GM12878 (cell line): ENCODE measurements around the gene SCNN1B. TPM values are rescaled to one million over a fixed set of nuclear protein-coding genes. Genes with fewer than 3 reads are reported as not detected.

ENCODE experiments used
- BHLHE40 ChIP-seq, 2 experiments: fragments of 450-650 bp in 1 of 2; IDR thresholded peaks; 2 replicates each; pipeline ENCODE4 v1.6.1; 2011 to 2017; ENCODE audit warnings: low read depth in 2 of 2, borderline replicate concordance in 1 of 2, improper control_type of control experiment in 1 of 2, low read length in 1 of 2, mild to moderate bottlenecking in 1 of 2
- ETV6 ChIP-seq, 2 experiments: fragments of 450-650 bp in 1 of 2; IDR thresholded peaks in 1 of 2; conservative IDR thresholded peaks in 1 of 2; 2 replicates each; pipeline ENCODE4 v1.6.1; 2014; ENCODE audit warnings: antibody characterized with exemption in 1 of 2, borderline replicate concordance in 1 of 2, low read depth in 1 of 2, mild to moderate bottlenecking in 1 of 2, moderate library complexity in 1 of 2
- GATAD2B ChIP-seq: fragments of 450-650 bp; conservative IDR thresholded peaks from 2 replicates; pipeline ENCODE4 v1.6.1; 2017; ENCODE audit warnings: low read depth, mild to moderate bottlenecking, moderate library complexity
- HDGF ChIP-seq: fragments of 450-650 bp; IDR thresholded peaks from 2 replicates; pipeline ENCODE4 v1.6.1; 2016; ENCODE audit warnings: antibody characterized with exemption
- NR2C1 ChIP-seq: fragments of 450-650 bp; IDR thresholded peaks from 2 replicates; pipeline ENCODE4 v1.6.1; 2017; ENCODE audit warnings: antibody characterized with exemption, mild to moderate bottlenecking, moderate library complexity
- NR2F1 ChIP-seq: fragments of 450-650 bp; conservative IDR thresholded peaks from 2 replicates; pipeline ENCODE4 v1.6.1; 2017; ENCODE audit warnings: mild to moderate bottlenecking
- RB1 ChIP-seq: fragments of 450-650 bp; formaldehyde crosslinking; IDR thresholded peaks from 2 replicates; pipeline ENCODE4 v1.6.1; 2017; ENCODE audit warnings: mild to moderate bottlenecking, borderline replicate concordance
- RUNX3 ChIP-seq: IDR thresholded peaks from 2 replicates; pipeline ENCODE4 v1.6.1; 2012; ENCODE audit warnings: low read length, inconsistent platforms
- SREBF2 ChIP-seq: IDR thresholded peaks from 2 replicates; pipeline ENCODE4 v1.6.1; 2012; ENCODE audit warnings: mild to moderate bottlenecking, low read length
- SRF ChIP-seq, 2 experiments: IDR thresholded peaks; 2 replicates each; pipeline ENCODE4 v1.6.1; 2011; ENCODE audit warnings: low read depth in 2 of 2, low read length in 2 of 2, mild to moderate bottlenecking in 1 of 2, moderate library complexity in 1 of 2
- SUZ12 ChIP-seq: fragments of 200-600 bp; sonication (generic); IDR thresholded peaks from one replicate; pipeline ENCODE4 v1.6.1; 2018; ENCODE audit warnings: antibody characterized with exemption, mild to moderate bottlenecking; ENCODE audit not compliant: unreplicated experiment
- YBX1 ChIP-seq: fragments of 450-650 bp; IDR thresholded peaks from 2 replicates; pipeline ENCODE4 v1.6.1; 2016; ENCODE audit warnings: antibody characterized with exemption
- polyA plus RNA-seq, 11 experiments: library from polyadenylated mRNA; depleted of rRNA in 4 of 11; unstranded in 6 of 11; stranded (reverse) in 5 of 11; fragments of >200 nt; fragmentation: Nextera tagmentation in 4 of 11; fragmentation: Illumina TruSeq in 1 of 11; extraction: Ambion mirVana in 4 of 11; extraction: Trizol in 1 of 11; gene quantifications; 1 replicate in 1 of 11; 2 replicates in 10 of 11; pipeline versions ENCODE4 v1.2.1 to v1.2.3, GENCODE V29; 2011 to 2016; ENCODE audit warnings: inconsistent platforms in 2 of 11, missing spikeins in 2 of 11, low read depth in 1 of 11
- total RNA-seq, 4 experiments: library from RNA; depleted of rRNA in 3 of 4; stranded (reverse); fragments of >200 nt in 3 of 4; fragmentation: Illumina TruSeq in 1 of 4; extraction: Trizol in 1 of 4; gene quantifications; 2 replicates each; pipeline versions ENCODE4 v1.2.1 to v1.2.3, GENCODE V29; 2013 to 2021
- TF ChIP-seq, protein P1 (sequence below), 3 experiments: IDR thresholded peaks in 2 of 3; conservative IDR thresholded peaks in 1 of 3; 2 replicates each; pipeline ENCODE4 v1.5.1; 2011; ENCODE audit warnings: low read depth in 3 of 3, low read length in 3 of 3, mild to moderate bottlenecking in 3 of 3, control low read depth in 2 of 3, moderate library complexity in 2 of 3, inconsistent platforms in 1 of 3, mixed read lengths in 1 of 3; ENCODE audit not compliant: control insufficient read depth in 2 of 3, insufficient read depth in 1 of 3; ENCODE audit errors: extremely low read depth in 1 of 3
- TF ChIP-seq, protein P2 (sequence below): IDR thresholded peaks from 2 replicates; pipeline ENCODE4 v1.6.1; 2011; ENCODE audit warnings: low read depth, low read length, improper control_type of control experiment, borderline replicate concordance

The SCNN1B gene
- total and polyA plus RNA-seq, 10 of the 15 experiments (the other 5 are each of a cell fraction or from before 2014, with no cell fraction given): 0.28 to 1.5 (median 0.64) TPM

DNA sequence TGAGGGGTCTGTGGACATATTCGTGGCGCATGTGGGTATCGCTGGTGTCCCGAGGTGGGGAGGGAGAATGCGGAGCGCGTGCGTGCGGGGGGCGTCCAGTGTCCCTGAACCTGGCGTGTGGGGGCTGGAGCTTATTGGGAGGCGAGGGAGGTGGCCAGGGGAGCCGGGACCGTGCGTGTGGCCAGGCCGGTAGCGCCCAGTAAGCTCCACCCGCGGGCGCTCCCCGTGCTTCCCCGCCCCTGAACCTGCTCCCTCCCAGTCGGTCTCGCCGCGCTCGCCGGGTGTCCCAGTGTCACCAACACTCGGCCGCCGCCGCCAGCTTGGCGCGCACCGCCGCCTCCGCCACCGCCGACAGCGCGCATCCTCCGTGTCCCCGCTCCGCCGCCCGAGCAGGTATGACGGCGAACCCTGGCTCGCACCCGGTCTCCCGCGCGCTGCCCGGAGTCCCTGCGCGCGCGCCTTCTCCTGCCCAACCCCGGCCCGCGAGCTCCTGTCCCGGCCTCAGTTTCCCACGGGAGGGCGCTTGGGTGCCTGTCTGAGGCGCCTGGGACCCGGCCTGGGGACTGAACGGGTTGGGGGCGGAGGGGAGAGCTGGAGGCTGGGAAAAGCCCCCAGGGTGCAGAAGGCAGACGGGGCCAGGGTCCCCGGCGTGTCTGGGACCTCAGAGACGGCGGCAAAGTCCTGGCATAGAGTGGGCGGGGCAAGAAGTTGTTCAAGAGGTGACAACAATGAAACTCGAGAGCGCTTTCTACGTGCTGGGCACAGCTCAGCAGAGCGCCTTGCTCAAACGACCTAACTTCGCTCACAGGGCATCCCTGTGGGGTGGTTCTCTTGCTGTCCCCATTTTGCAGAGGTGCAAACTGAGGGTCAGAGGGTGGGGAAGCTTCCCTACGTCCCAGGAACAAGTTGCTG is at the start of gene SCNN1B (continued):
- TF ChIP-seq GATAD2B (peak; percentile 37; the same call in 1 of the 2 replicates), SRF (IDR thresholded peaks at IDR 0.05; ENCODE audit: low read depth in 2 of 2, low read length in 2 of 2) (no peak), SREBF2 (no peak), NR2F1 (no peak), YBX1 (no peak), NR2C1 (no peak), BHLHE40 (IDR thresholded peaks at IDR 0.05; ENCODE audit: borderline replicate concordance in 1 of 2, low read depth in 2 of 2, low read length in 1 of 2) (peak in 1 of 2 experiments; percentile 14; a peak in 2 of 4 replicates), RB1 (peak; percentile 40; the same call in 1 of the 2 replicates), RUNX3 (no peak), SUZ12 (peak; percentile 69), ETV6 (conservative IDR thresholded peaks at IDR 0.05 in 1 of 2, IDR thresholded peaks at IDR 0.05 in 1 of 2; ENCODE audit: borderline replicate concordance in 1 of 2, low read depth in 1 of 2) (no peak), HDGF (no peak)
- TF ChIP-seq, protein P1, sequence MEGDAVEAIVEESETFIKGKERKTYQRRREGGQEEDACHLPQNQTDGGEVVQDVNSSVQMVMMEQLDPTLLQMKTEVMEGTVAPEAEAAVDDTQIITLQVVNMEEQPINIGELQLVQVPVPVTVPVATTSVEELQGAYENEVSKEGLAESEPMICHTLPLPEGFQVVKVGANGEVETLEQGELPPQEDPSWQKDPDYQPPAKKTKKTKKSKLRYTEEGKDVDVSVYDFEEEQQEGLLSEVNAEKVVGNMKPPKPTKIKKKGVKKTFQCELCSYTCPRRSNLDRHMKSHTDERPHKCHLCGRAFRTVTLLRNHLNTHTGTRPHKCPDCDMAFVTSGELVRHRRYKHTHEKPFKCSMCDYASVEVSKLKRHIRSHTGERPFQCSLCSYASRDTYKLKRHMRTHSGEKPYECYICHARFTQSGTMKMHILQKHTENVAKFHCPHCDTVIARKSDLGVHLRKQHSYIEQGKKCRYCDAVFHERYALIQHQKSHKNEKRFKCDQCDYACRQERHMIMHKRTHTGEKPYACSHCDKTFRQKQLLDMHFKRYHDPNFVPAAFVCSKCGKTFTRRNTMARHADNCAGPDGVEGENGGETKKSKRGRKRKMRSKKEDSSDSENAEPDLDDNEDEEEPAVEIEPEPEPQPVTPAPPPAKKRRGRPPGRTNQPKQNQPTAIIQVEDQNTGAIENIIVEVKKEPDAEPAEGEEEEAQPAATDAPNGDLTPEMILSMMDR (IDR thresholded peaks at IDR 0.05 in 2 of 3, conservative IDR thresholded peaks at IDR 0.05 in 1 of 3; ENCODE audit: control insufficient read depth in 2 of 3, extremely low read depth in 1 of 3, insufficient read depth in 1 of 3, low read depth in 3 of 3, low read length in 3 of 3): peak in 2 of 3 experiments; percentile 12 to 16; a peak in 2 of 6 replicates
- TF ChIP-seq, protein P2, sequence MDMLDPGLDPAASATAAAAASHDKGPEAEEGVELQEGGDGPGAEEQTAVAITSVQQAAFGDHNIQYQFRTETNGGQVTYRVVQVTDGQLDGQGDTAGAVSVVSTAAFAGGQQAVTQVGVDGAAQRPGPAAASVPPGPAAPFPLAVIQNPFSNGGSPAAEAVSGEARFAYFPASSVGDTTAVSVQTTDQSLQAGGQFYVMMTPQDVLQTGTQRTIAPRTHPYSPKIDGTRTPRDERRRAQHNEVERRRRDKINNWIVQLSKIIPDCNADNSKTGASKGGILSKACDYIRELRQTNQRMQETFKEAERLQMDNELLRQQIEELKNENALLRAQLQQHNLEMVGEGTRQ: no peak
